Tibial nerve (tissue), 4 donors: ENCODE data around the gene MATR3.

Source experiments
- EP300 ChIP-seq, 2 donors: sonication (generic); formaldehyde crosslinking; IDR thresholded peaks; one replicate each; pipeline ENCODE4 v1.6.1; 2017; ENCODE audit warnings: antibody characterized with exemption in 2 of 2, mild to moderate bottlenecking in 1 of 2
- POLR2A ChIP-seq, 2 donors: fragments of 450-650 bp; IDR thresholded peaks; one replicate each; pipeline ENCODE4 v1.6.1; 2017; ENCODE audit warnings: antibody characterized with exemption in 2 of 2, mild to moderate bottlenecking in 2 of 2, moderate library complexity in 2 of 2
- TF ChIP-seq, protein P1 (sequence below), 5 experiments: fragments of 200-600 bp in 3 of 5; fragments of 450-650 bp in 2 of 5; sonication (generic) in 3 of 5; IDR thresholded peaks; one replicate each; pipeline ENCODE4 v1.5.1; 2016 to 2019; ENCODE audit warnings: antibody characterized with exemption in 5 of 5, mild to moderate bottlenecking in 3 of 5, moderate library complexity in 2 of 5

DNA sequence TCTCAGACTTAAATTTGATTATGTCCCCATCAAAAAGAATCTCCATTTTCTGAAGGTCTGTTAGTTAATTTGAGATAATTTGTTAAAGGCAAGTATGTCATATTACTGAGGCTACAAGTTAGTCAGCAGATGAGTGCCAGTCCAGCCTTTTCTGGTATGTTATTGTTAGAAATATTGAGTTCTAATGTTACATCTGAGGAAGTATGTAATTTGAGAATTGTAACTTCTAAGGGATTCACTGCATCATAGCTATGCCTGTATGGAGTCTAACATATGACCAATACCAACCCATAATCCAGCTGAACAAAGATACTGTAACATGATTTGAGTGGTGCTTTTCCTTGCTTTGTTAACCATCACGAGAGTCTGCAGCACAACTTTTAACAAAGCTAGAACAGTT lies 75.6 kb downstream of the MATR3 start:
- TF ChIP-seq, protein P1, sequence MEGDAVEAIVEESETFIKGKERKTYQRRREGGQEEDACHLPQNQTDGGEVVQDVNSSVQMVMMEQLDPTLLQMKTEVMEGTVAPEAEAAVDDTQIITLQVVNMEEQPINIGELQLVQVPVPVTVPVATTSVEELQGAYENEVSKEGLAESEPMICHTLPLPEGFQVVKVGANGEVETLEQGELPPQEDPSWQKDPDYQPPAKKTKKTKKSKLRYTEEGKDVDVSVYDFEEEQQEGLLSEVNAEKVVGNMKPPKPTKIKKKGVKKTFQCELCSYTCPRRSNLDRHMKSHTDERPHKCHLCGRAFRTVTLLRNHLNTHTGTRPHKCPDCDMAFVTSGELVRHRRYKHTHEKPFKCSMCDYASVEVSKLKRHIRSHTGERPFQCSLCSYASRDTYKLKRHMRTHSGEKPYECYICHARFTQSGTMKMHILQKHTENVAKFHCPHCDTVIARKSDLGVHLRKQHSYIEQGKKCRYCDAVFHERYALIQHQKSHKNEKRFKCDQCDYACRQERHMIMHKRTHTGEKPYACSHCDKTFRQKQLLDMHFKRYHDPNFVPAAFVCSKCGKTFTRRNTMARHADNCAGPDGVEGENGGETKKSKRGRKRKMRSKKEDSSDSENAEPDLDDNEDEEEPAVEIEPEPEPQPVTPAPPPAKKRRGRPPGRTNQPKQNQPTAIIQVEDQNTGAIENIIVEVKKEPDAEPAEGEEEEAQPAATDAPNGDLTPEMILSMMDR (IDR thresholded peaks at IDR 0.05): no peak
- TF ChIP-seq POLR2A (IDR thresholded peaks at IDR 0.05) (no peak), EP300 (IDR thresholded peaks at IDR 0.05) (no peak)
